H7 (cell line): ENCODE data around the gene WDR54. TPM values are rescaled to one million over a fixed set of nuclear protein-coding genes. Genes with fewer than 3 reads are reported as not detected.
"Not testable (repeated sequence)": the region's sequence is repeated elsewhere in the genome, so short reads cannot be mapped to it uniquely, and the experiment has no call there.

ENCODE experiments used
- DNase-seq: peaks from one replicate; pipeline ENCODE4 v3.0.0; 2012
- H3K27me3 ChIP-seq: 2 replicates; pipeline ENCODE4 v1.6.0; 2011; ENCODE audit warnings: mild to moderate bottlenecking, low read length; ENCODE audit not compliant: control insufficient read depth, insufficient read depth
- H3K36me3 ChIP-seq: replicated peaks from 2 replicates; pipeline ENCODE4 v1.5.1; 2011; ENCODE audit warnings: low read length; ENCODE audit not compliant: control insufficient read depth, insufficient read depth
- H3K4me3 ChIP-seq: 2 replicates; pipeline ENCODE4 v1.5.1; 2011; ENCODE audit warnings: low read depth, mild to moderate bottlenecking, control low read depth, low read length, moderate library complexity; ENCODE audit not compliant: insufficient read depth
- total RNA-seq: library from RNA; depleted of rRNA; stranded (reverse); fragments of >200 nt; shearing (Covaris generic); gene quantifications from 2 replicates; pipeline ENCODE4 v1.2.3, GENCODE V29; 2014

Gene WDR54
- total RNA-seq, 1 experiment from 2014 or later = 38.0 TPM

DNA sequence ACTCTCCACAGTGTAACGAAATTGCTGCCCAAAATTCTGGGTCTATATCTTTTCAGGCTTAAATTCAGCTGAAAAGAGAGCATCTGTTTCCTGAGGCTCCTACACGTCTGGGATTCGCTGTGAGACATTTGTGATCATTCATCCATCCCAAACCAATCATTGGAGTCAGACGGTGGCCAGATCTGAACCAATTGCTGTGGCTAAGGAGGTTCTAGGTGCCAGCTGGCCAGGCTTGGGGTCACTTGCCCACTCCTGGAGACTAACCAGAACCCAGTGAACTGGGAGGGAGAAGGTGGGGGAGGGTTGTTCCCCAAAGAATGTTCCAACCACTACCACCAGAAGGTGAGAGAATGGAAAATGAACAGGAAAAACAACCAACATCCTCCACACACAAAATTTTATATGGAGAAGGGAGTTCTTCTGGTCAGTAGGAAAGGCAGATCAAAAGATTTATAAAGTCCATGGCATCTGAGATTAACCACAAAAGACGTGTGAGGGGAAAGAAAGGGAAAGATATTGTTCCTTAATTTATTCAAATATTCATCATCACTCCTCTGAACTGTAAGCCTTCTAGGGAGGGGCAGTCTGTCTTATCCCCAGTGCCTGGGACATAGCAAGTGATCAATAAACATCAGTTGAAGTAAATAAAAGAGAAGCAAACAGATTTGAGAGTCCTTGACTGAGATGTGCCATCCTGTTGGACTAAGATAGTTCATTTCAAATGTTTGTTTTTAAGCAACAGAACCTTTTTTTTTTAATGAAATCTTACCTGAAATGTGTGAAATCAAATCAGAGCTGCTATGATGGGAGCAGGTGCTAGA is 23.2 kb downstream of the WDR54 start:
- Histone ChIP-seq H3K4me3 (no peak overlapping the region), H3K36me3 (no peaks in the 10 kb centered on the region), H3K27me3 (no peaks in the 10 kb centered on the region; the same call in 1 of the 2 replicates)
- DNase-seq = no peak

DNA sequence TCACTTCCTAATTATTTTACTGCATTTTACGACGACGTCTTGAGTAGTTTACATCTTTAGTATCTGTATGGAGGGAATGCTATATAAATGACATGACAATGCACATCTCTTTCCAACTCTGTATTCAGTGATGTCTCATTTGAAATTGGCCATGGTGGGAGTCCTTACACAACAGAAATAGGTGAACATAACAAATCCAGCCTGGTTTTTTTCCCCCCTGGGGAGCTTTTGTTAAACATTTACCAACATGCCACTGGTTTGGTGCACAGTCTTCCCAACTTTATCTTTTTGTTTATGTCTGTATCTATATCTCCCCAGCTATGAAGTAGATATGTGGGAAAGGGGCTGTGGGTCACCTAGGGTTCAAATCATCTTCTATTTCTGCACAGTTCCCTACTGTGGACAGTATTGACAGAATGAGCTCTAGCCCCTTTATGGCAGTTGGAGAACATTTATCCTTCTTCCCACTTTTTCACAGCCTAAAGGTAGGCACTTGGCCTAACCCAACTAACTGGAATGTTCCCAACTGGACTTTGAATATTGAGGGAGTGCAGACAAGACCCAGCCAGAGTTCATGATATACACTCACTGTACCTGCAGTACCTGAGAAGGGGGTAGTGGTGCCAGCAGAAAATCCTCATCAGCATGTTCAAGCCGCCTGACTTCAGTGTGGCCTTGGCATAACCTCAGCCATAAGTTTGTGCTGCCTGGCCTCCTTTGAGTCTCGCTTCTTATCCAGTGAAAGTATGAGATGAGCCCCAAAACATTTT is 25.9 kb downstream of the WDR54 start:
- no peaks in the 10 kb centered on the region; the same call in 1 of the 2 replicates for H3K27me3 ChIP-seq

DNA sequence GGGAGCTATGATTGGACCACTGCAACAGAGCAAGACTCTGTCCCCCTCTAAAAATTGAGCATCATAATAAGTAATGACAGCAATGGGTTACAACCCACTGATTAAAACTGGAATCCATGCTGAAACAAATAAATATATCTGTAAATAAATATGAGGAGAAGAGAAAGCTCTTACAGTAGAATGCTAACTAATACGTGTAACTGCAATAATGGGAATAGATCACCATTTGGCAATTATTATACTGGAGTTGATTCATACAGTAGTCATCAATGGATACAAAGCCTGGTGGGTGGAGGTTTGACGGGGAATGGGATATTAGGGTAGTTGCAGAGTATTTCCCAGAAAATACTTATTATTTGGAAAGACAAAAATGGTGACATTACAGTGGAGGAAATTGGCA is 27.2 kb downstream of the WDR54 start:
- Histone ChIP-seq H3K36me3 (no peaks in the 10 kb centered on the region), H3K27me3 (no peaks in the 10 kb centered on the region; the same call in 1 of the 2 replicates), H3K4me3 (no peak overlapping the region)
- no peak for DNase-seq

More for the DNA sequence above, 25.9 kb downstream of the WDR54 start:
- H3K4me3 ChIP-seq = no peak overlapping the region
- peak; percentile 8 for DNase-seq
- no peaks in the 10 kb centered on the region for H3K36me3 ChIP-seq

DNA sequence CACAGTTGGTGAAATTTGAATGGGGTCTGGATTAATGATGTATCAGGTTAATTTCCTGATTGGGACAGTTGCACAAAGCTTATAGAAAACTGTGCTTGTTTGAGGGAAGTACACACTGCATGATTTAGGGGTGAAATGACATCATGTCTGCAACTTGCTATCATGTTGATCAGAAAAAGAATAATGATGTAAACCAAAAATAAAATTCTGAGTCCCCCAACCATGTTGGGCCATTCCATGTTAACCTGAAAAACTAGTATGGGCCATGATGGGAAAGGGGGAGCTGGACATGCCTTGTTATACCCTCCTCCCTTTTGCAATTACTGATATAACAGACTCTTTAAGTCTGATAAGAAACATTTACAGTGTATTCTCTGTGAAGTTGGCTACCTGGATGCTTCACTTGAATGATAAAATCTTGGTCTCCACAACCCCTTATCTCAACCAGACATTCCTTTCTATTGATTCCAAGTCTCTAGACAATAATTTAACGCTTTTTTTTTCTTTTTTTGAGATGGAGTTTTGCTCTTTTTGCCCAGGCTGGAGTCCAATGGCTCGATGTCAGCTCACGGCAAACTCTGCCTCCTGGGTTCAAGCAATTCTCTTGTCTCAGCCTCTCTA is 29.1 kb downstream of the WDR54 start:
- Histone ChIP-seq H3K36me3 (no peaks in the 10 kb centered on the region), H3K4me3 (no peak overlapping the region), H3K27me3 (no peaks in the 10 kb centered on the region)
- DNase-seq = no peak

DNA sequence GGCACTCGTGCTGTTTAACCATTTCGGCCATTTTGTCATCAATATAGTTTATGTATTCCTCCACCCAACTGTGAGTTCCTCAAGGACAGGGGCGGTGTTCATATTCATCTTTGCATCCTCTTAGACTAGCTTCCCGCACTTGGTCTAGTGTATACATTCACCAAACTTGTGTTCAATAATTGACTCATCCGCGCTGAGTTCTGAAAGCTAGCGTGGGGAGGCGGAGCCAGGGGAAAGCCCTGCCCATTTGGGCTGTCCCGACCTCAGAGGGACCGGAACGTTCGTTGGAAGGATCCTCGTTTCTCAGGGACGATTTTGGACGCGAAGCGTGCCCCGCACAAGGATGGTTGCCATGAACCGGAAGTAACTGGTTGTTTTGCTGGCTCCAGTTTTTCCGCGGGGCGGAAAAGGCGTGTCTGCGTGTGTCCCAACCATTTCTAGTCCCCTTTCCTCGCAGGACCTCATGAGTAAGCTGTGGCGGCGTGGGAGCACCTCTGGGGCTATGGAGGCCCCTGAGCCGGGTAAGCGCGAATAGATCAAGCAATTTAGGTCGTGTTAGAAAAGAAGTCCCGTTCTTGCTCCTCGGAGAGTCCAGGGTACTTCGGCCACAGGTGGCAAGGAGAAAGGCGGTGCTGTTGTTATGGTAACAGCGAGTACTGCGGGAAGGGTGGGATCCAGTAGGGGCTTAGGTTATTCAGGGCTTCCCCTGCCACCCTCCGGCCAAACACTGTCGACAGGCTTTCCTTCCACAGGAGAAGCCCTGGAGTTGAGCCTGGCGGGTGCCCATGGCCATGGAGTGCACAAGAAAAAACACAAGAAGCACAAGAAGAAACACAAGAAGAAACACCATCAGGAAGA is 33.4 kb downstream of the WDR54 start, which contains the start of gene INO80B:
TSS of gene INO80B (plus strand) at position 434 of the 858 bp plus-strand sequence. CDS start at position 464, 30 bp downstream.
- peak within 1 kb of the TSS; percentile 59 for H3K4me3 ChIP-seq
- no peaks in the 10 kb centered on the region for H3K36me3 ChIP-seq
- peak; percentile 87 for DNase-seq
- no peaks in the 10 kb centered on the region for H3K27me3 ChIP-seq

DNA sequence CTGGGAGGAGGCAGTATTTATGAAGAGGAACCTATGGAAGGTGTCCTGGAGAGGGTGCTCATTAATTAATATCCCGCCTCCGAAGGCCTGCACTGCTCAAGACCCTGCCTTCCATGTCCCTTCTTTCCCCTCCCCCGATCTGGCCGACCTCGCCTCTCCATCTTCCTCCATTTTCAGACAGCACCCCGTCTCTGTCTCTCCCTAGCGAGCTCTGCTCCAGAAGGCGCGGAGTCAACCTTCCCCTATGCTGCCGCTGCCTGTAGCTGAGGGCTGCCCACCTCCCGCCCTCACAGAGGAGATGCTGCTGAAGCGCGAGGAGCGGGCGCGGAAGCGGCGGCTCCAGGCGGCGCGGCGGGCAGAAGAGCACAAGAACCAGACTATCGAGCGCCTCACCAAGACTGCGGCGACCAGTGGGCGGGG is 35.6 kb downstream of the WDR54 start:
- DNase-seq = no peak
- no peaks in the 10 kb centered on the region for H3K36me3 ChIP-seq
- no peaks in the 10 kb centered on the region for H3K27me3 ChIP-seq
- H3K4me3 ChIP-seq = peak overlapping the region; percentile 73

DNA sequence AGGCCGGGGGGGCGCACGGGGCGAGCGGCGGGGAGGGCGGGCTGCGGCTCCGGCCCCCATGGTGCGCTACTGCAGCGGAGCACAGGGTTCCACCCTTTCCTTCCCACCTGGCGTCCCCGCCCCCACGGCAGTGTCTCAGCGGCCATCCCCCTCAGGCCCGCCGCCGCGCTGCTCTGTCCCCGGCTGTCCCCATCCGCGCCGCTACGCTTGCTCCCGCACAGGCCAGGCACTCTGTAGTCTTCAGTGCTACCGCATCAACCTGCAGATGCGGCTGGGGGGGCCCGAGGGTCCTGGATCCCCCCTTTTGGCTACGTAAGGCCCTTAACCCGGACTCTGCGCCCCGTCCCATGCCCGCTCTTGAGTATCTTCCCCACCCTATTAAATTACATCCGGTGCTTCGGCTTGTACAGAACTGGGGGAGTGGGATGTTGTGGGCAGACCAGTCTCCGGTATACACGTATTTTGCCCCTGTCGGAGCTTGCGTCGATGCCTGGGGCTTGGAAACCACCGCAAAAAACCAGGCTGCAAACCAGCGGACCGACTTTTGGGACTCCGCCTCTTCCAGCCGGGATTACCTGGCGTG is 36.1 kb downstream of the WDR54 start:
- Histone ChIP-seq H3K36me3 (no peaks in the 10 kb centered on the region; the same call in none of the 2 replicates), H3K4me3 (peak overlapping the region; percentile 73), H3K27me3 (no peaks in the 10 kb centered on the region)
- DNase-seq = peak; percentile 91

DNA sequence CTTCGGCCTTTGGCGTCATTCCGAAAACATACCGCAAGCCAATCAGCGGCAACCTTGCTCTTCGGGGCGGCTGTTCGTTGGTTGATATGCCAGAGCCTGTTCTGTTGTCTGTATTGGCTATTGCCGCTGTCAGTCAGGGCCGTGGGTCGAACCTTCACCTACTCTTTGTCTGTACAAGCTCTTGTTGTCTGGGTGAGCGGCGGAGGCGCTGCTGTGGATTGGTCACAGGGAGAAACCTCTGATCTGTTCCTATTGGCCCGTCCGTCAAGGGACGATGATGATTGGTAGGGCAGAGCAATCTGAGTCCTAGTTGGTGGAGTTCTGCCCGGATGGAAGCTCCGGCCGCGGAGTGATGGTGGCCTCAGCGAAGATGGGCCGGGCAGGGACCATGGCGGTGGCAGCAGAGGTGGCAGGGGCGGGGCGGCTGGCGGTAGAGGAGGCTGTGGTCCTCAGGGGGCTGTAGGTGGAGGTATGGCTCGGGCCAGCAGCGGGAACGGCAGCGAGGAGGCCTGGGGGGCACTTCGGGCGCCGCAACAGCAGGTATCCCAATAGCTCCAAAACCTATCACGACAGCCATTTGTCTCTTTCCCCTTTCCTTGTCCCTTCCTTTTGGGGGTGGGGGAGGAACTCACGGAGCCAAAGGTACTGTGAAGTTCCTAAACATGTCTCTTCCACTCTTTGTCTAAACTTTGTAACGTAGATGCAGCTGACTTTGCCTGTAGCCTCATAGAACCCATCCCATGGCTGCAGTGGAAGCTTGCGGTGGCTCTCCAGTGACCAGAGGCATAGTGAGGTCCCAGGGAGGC is 36.8 kb downstream of the WDR54 start, which contains the start of gene WBP1:
TSS of gene WBP1 (plus strand) at position 307 of the 806 bp plus-strand sequence. CDS start at position 472, 165 bp downstream.
- Histone ChIP-seq H3K36me3 (no peaks in the 10 kb centered on the region; the same call in none of the 2 replicates), H3K27me3 (no peaks in the 10 kb centered on the region), H3K4me3 (peak within 1 kb of the TSS; percentile 84)
- DNase-seq = peak; percentile 97

DNA sequence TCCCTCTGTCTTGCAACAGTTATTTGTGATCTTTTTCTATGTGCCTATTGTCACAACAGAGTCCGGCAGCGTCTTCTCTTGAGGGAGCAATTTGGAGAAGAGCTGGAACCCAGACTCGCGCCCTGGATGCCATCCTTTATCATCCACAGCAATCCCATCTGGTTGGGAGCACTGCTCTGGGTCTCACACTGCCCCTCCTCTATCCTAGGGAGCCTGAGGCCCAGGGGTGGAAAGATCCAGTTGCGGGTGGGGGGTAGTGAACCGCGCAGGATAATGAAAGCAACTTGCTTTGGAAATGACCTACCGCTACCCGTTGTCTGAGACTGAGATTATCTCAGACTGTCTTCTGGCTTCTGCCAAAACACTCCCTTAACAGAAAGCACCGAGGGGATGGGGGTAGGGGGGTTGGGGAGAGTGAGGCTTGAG is 37.4 kb downstream of the WDR54 start:
- Histone ChIP-seq H3K4me3 (peak overlapping the region; percentile 84), H3K27me3 (no peaks in the 10 kb centered on the region), H3K36me3 (no peaks in the 10 kb centered on the region; the same call in none of the 2 replicates)
- peak; percentile 35 for DNase-seq

DNA sequence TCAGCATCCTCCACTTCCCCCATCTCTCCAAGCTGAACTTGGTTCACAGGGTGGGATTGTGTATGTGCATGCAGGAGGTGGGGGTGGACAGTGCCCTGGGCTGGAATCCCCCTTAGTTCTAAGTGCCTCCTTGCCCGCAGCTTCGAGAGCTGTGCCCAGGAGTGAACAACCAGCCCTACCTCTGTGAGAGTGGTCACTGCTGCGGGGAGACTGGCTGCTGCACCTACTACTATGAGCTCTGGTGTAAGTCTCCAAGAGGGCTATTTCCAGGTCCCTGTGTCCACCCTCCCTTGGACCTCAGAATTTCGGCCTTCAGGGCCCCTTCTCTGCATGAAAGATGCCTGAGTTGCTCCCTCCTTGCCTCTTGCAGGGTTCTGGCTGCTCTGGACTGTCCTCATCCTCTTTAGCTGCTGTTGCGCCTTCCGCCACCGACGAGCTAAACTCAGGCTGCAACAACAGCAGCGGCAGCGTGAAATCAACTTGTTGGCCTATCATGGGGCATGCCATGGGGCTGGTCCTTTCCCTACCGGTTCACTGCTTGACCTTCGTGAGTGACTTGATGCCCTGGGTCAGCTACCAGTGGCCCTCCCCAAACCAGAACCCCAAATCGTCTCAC is 38.1 kb downstream of the WDR54 start:
- DNase-seq = peak; percentile 11
- not testable (repeated sequence) for H3K27me3 ChIP-seq, H3K36me3 ChIP-seq, H3K4me3 ChIP-seq

DNA sequence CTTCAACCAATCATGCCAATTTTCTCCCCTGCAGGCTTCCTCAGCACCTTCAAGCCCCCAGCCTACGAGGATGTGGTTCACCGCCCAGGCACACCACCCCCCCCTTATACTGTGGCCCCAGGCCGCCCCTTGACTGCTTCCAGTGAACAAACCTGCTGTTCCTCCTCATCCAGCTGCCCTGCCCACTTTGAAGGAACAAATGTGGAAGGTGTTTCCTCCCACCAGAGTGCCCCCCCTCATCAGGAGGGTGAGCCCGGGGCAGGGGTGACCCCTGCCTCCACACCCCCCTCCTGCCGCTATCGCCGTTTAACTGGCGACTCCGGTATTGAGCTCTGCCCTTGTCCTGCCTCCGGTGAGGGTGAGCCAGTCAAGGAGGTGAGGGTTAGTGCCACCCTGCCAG is 38.7 kb downstream of the WDR54 start:
- DNase-seq, H3K27me3 ChIP-seq, H3K4me3 ChIP-seq, H3K36me3 ChIP-seq: not testable (repeated sequence)

DNA sequence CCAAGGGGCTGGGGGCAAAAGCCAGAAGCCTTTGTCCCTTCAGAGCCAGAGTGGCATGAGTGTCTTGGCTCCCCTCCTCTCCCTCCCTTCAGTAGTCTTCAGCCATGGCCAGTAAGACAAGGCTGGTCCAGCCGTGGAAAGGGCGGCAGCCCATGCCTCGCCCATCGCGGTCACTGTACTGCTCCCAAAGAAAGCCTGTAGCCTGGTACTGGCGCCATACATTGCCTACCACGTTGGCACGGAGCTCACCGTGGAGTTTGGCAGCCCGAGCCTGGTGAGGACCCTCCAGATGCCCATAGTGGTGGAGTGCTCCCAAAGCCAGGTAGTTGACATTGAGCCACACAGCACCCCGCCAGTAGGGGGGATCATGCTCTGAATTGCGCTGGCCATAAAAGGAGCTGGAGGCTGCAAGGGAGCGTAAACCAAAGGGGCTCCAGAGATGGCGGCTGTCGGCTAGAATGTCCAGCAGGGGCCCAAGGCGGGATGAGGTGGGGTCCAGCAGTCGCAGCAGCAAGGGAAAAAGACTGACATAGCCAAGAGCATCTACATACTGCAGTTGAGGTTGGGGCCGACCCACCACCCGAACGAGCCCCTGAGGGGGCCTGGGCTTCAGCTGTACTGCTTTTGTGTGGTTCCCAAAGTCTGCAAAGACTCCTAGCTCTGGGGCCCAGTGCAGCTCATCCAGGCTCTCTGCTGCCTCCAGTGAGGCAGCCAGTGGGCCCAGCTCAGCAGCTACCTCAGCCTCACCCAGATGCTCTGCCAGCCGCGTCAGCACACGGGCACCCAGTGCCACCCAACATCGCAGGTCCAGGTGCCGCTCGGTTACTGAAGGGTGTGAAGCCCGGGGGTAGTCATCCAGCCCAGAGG is 39.9 kb downstream of the WDR54 start:
- DNase-seq = peak; percentile 77
- Histone ChIP-seq H3K27me3 (no peaks in the 10 kb centered on the region), H3K36me3 (no peaks in the 10 kb centered on the region; the same call in none of the 2 replicates), H3K4me3 (no peak overlapping the region)
